WTC11 (cell line): Measurements from ENCODE around the gene JOSD2. TPM values are rescaled to one million over a fixed set of nuclear protein-coding genes. Genes with fewer than 3 reads are reported as not detected.

Experiments used
- ATAC-seq: fragments of 200-7000 bp; cut with Tn5 transposase; 2 replicates; pipeline ENCODE4 v1.10.0; 2021; ENCODE audit warnings: mild to moderate bottlenecking, moderate library complexity
- Bru-seq: library from RNA; stranded (reverse); fragments of 400-500 nt; gene quantifications from one replicate; lab custom pipeline; 2021; lab: Mats Ljungman, UMichigan
- CTCF ChIA-PET: fragments of 300-600 bp; sonication (Branson Sonifier 250); formaldehyde crosslinking; loops from one replicate; lab custom pipeline; 2021; ENCODE audit warnings: antibody characterized with exemption; lab: Charles Lee
- POLR2A ChIA-PET: fragments of 350-600 bp; sonication (Branson Sonifier 250); formaldehyde crosslinking; loops from one replicate; lab custom pipeline; 2021; ENCODE audit warnings: antibody characterized with exemption; lab: Charles Lee
- DNase-seq: peaks from one replicate; pipeline ENCODE4 v3.0.0; 2021; ENCODE audit warnings: low spot score
- H3K27ac Mint-ChIP-seq: 2 replicates; pipeline ENCODE4 v1.8.0; 2021; ENCODE audit warnings: mixed read lengths
- H3K27me3 Mint-ChIP-seq: 2 replicates; pipeline ENCODE4 v1.8.0; 2021; ENCODE audit warnings: low read depth, mild to moderate bottlenecking, moderate library complexity, mixed read lengths
- H3K36me3 Mint-ChIP-seq: 2 replicates; pipeline ENCODE4 v1.8.0; 2021; ENCODE audit warnings: mixed read lengths
- H3K4me1 Mint-ChIP-seq: 2 replicates; pipeline ENCODE4 v1.8.0; 2022; ENCODE audit warnings: mixed read lengths
- H3K4me3 Mint-ChIP-seq: 2 replicates; pipeline ENCODE4 v1.8.0; 2021; ENCODE audit warnings: mild to moderate bottlenecking, moderate library complexity, mixed read lengths
- H3K9me3 Mint-ChIP-seq: 2 replicates; pipeline ENCODE4 v1.8.0; 2021; ENCODE audit warnings: mixed read lengths
- AR ChIP-seq: fragments of 250-450 bp; sonication (Bioruptor Pico); IDR thresholded peaks from 2 replicates; pipeline ENCODE4 v1.9.0; 2021; ENCODE audit warnings: mild to moderate bottlenecking
- ELF4 ChIP-seq: sonication (generic); formaldehyde crosslinking; IDR thresholded peaks from 2 replicates; pipeline ENCODE4 v1.8.1; 2022; ENCODE audit warnings: low read depth, mild to moderate bottlenecking, moderate library complexity, missing genetic modification reagents
- GTF2I ChIP-seq: fragments of 250-450 bp; sonication (Bioruptor Pico); conservative IDR thresholded peaks from 2 replicates; pipeline ENCODE4 v1.4.0; 2021; ENCODE audit warnings: mild to moderate bottlenecking
- NFYB ChIP-seq: sonication (generic); formaldehyde crosslinking; conservative IDR thresholded peaks from 2 replicates; pipeline ENCODE4 v1.8.0; 2022; ENCODE audit warnings: low read depth, missing genetic modification reagents
- OVOL2 ChIP-seq: fragments of 250-450 bp; sonication (Bioruptor Pico); IDR thresholded peaks from 2 replicates; pipeline ENCODE4 v1.9.0; 2021; ENCODE audit warnings: mild to moderate bottlenecking, borderline replicate concordance
- PREB ChIP-seq: sonication (generic); formaldehyde crosslinking; IDR thresholded peaks from 2 replicates; pipeline ENCODE4 v1.8.1; 2022; ENCODE audit warnings: mild to moderate bottlenecking, missing genetic modification reagents, moderate library complexity, borderline replicate concordance
- PRRX2 ChIP-seq: fragments of 250-450 bp; sonication (Bioruptor Pico); IDR thresholded peaks from 2 replicates; pipeline ENCODE4 v1.8.0; 2021; ENCODE audit warnings: mild to moderate bottlenecking
- RORB ChIP-seq: fragments of 250-450 bp; sonication (Bioruptor Pico); IDR thresholded peaks from 2 replicates; pipeline ENCODE4 v1.9.0; 2021; ENCODE audit warnings: mild to moderate bottlenecking
- SMAD4 ChIP-seq: sonication (generic); formaldehyde crosslinking; IDR thresholded peaks from 2 replicates; pipeline ENCODE4 v1.8.0; 2022; ENCODE audit warnings: mild to moderate bottlenecking, missing genetic modification reagents
- TEAD1 ChIP-seq: sonication (generic); formaldehyde crosslinking; IDR thresholded peaks from 2 replicates; pipeline ENCODE4 v1.8.0; 2022; ENCODE audit warnings: mild to moderate bottlenecking, missing genetic modification reagents
- USF2 ChIP-seq: sonication (generic); formaldehyde crosslinking; IDR thresholded peaks from 2 replicates; pipeline ENCODE4 v1.8.1; 2023; ENCODE audit warnings: mild to moderate bottlenecking, missing genetic modification reagents, moderate library complexity
- ZBTB21 ChIP-seq: sonication (generic); formaldehyde crosslinking; IDR thresholded peaks from 2 replicates; pipeline ENCODE4 v1.8.1; 2023; ENCODE audit warnings: mild to moderate bottlenecking, missing genetic modification reagents, borderline replicate concordance
- ZNF263 ChIP-seq: sonication (generic); formaldehyde crosslinking; IDR thresholded peaks from 2 replicates; pipeline ENCODE4 v1.8.1; 2022; ENCODE audit warnings: low read depth, mild to moderate bottlenecking, moderate library complexity, missing genetic modification reagents
- ZNF396 ChIP-seq: fragments of 250-450 bp; sonication (Bioruptor Pico); IDR thresholded peaks from 2 replicates; pipeline ENCODE4 v1.8.0; 2021; ENCODE audit warnings: mild to moderate bottlenecking, moderate library complexity, borderline replicate concordance
- long read RNA-seq, 3 experiments: library from RNA in 1 of 3; library from capped mRNA in 1 of 3; library from polyadenylated mRNA in 1 of 3; unstranded in 2 of 3; stranded (forward) in 1 of 3; transcript quantifications; one replicate each; pipeline ENCODE4 v2.0.0, GENCODE V29; 2021
- total RNA-seq: library from RNA; stranded (reverse); gene quantifications from 3 replicates; pipeline ENCODE4 v1.2.3, GENCODE V29; 2021
- TF ChIP-seq, protein P1 (sequence below): sonication (generic); formaldehyde crosslinking; IDR thresholded peaks from 2 replicates; pipeline ENCODE4 v1.8.1; 2023; ENCODE audit warnings: mild to moderate bottlenecking, missing genetic modification reagents
- TF ChIP-seq, protein P2 (sequence below): sonication (generic); formaldehyde crosslinking; IDR thresholded peaks from 2 replicates; pipeline ENCODE4 v1.8.0; 2022; ENCODE audit warnings: missing genetic modification reagents
- TF ChIP-seq, protein P3 (sequence below): sonication (generic); formaldehyde crosslinking; IDR thresholded peaks from 2 replicates; pipeline ENCODE4 v1.8.1; 2023; ENCODE audit warnings: mild to moderate bottlenecking, missing genetic modification reagents
- TF ChIP-seq, protein P4 (sequence below): sonication (generic); formaldehyde crosslinking; IDR thresholded peaks from 2 replicates; pipeline ENCODE4 v1.8.0; 2022; ENCODE audit warnings: mild to moderate bottlenecking, missing genetic modification reagents
- TF ChIP-seq, protein P5 (sequence below): sonication (generic); formaldehyde crosslinking; IDR thresholded peaks from 2 replicates; pipeline ENCODE4 v1.8.1; 2022; ENCODE audit warnings: mild to moderate bottlenecking, moderate library complexity, missing genetic modification reagents
- TF ChIP-seq, protein P6 (sequence below): sonication (generic); formaldehyde crosslinking; IDR thresholded peaks from 2 replicates; pipeline ENCODE4 v1.8.1; 2023; ENCODE audit warnings: mild to moderate bottlenecking, missing genetic modification reagents, moderate library complexity

Gene JOSD2
- total RNA-seq: 4.0 to 4.3 TPM (median 4.0 TPM) in 3 replicates
- Bru-seq, nascent RNA: percentile 20 among the genes with signal in this experiment
- long read RNA-seq, experiment 1, partial matches to known transcripts: 0 of 5 reads
- long read RNA-seq, experiment 1, other reads (novel, unspliced or antisense): 1 of 5 reads
- long read RNA-seq, experiment 2, partial matches to known transcripts: 0 of 4 reads
- long read RNA-seq, experiment 2, other reads (novel, unspliced or antisense): 0 of 4 reads
- long read RNA-seq, experiment 3, transcript JOSD2-204 (5 exons, 996 nt): major isoform, 5 of 9 reads
- long read RNA-seq, experiment 3, partial matches to known transcripts: 0 of 9 reads
- long read RNA-seq, experiment 3, other reads (novel, unspliced or antisense): 1 of 9 reads

DNA sequence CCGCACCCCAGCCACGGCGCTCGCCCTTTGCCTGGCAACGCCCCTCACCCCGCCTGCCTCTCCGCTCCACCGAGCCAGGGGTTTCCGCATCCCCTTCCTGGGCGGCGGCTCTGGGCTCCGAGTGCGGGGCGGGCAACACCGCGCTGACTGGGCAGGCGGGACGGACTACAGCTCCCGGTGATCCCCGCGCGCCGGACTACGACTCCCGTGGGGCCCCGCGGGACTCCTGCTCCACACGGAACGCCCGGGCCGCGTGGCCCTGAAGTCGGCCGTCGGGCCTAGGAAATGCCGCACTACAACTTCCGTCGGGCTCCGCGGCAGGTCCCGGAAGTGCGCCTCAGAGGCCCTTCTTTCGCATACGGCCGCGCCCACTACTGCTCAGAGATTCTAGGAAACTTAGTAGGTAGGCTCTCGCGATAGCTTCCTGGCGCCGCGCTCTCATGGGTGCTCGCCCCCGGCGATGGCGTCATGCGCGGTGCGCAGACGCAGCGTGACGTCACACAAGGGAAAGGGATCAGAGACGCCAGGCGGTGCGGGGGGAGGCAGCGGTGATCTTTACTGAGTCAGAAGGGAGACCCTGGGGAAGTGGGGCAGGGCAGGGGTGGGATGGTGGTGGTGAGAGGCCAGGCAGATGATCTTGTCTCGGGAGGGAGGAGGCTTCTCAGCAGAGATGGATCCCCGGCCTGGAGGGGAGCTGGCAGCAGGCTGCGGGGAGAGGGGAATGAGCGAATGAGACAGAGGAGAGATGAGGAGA lies at the start of gene JOSD2:
JOSD2 (minus strand) TSS at position 123 of the 754 bp plus-strand sequence. CDS start 760 bp downstream, outside the sequence.
- H3K9me3 Mint-ChIP-seq: no peaks in the 10 kb centered on the region
- no peaks in the 10 kb centered on the region for H3K36me3 Mint-ChIP-seq
- peak; percentile 96 for DNase-seq
- CTCF ChIA-PET: interaction anchor here (0.8 to 3.4 kb wide), 18 partner anchors 10 to 364 kb away, joined by 3 to 23 read pairs (median 4); partner anchors contain the start of genes C19orf81, CLEC11A and KCNC3
- H3K27me3 Mint-ChIP-seq: peaks cover 45% of the 10 kb centered on the region
- H3K4me3 Mint-ChIP-seq: peak within 1 kb of the TSS; percentile 82
- POLR2A ChIA-PET: interaction anchor here (0.7 to 1.0 kb wide), 4 partner anchors 15 to 210 kb away, joined by 3 to 4 read pairs (median 3); no protein-coding TSS in a partner anchor
- peaks cover 14% of the 10 kb centered on the region for H3K4me1 Mint-ChIP-seq
- peak; percentile 89 for ATAC-seq
- peak within 1 kb of the TSS; percentile 95 for H3K27ac Mint-ChIP-seq
- peak; percentile 74 for TF ChIP-seq USF2 (CRISPR knock-in tag)
- TF ChIP-seq, protein P1, sequence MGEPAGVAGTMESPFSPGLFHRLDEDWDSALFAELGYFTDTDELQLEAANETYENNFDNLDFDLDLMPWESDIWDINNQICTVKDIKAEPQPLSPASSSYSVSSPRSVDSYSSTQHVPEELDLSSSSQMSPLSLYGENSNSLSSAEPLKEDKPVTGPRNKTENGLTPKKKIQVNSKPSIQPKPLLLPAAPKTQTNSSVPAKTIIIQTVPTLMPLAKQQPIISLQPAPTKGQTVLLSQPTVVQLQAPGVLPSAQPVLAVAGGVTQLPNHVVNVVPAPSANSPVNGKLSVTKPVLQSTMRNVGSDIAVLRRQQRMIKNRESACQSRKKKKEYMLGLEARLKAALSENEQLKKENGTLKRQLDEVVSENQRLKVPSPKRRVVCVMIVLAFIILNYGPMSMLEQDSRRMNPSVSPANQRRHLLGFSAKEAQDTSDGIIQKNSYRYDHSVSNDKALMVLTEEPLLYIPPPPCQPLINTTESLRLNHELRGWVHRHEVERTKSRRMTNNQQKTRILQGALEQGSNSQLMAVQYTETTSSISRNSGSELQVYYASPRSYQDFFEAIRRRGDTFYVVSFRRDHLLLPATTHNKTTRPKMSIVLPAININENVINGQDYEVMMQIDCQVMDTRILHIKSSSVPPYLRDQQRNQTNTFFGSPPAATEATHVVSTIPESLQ (CRISPR knock-in tag): no peak
- no peak for TF ChIP-seq ELF4 (CRISPR knock-in tag)
- TF ChIP-seq, protein P2, sequence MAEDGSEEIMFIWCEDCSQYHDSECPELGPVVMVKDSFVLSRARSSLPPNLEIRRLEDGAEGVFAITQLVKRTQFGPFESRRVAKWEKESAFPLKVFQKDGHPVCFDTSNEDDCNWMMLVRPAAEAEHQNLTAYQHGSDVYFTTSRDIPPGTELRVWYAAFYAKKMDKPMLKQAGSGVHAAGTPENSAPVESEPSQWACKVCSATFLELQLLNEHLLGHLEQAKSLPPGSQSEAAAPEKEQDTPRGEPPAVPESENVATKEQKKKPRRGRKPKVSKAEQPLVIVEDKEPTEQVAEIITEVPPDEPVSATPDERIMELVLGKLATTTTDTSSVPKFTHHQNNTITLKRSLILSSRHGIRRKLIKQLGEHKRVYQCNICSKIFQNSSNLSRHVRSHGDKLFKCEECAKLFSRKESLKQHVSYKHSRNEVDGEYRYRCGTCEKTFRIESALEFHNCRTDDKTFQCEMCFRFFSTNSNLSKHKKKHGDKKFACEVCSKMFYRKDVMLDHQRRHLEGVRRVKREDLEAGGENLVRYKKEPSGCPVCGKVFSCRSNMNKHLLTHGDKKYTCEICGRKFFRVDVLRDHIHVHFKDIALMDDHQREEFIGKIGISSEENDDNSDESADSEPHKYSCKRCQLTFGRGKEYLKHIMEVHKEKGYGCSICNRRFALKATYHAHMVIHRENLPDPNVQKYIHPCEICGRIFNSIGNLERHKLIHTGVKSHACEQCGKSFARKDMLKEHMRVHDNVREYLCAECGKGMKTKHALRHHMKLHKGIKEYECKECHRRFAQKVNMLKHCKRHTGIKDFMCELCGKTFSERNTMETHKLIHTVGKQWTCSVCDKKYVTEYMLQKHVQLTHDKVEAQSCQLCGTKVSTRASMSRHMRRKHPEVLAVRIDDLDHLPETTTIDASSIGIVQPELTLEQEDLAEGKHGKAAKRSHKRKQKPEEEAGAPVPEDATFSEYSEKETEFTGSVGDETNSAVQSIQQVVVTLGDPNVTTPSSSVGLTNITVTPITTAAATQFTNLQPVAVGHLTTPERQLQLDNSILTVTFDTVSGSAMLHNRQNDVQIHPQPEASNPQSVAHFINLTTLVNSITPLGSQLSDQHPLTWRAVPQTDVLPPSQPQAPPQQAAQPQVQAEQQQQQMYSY (CRISPR knock-in tag): no peak
- no peak for TF ChIP-seq OVOL2
- TF ChIP-seq NFYB (CRISPR knock-in tag): no peak
- TF ChIP-seq TEAD1: no peak
- no peak for TF ChIP-seq PREB (CRISPR knock-in tag)
- TF ChIP-seq, protein P3, sequence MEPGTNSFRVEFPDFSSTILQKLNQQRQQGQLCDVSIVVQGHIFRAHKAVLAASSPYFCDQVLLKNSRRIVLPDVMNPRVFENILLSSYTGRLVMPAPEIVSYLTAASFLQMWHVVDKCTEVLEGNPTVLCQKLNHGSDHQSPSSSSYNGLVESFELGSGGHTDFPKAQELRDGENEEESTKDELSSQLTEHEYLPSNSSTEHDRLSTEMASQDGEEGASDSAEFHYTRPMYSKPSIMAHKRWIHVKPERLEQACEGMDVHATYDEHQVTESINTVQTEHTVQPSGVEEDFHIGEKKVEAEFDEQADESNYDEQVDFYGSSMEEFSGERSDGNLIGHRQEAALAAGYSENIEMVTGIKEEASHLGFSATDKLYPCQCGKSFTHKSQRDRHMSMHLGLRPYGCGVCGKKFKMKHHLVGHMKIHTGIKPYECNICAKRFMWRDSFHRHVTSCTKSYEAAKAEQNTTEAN: no peak
- TF ChIP-seq PRRX2 (CRISPR knock-in tag): no peak
- TF ChIP-seq ZBTB21 (CRISPR knock-in tag): peak; percentile 100
- TF ChIP-seq AR: no peak
- no peak for TF ChIP-seq GTF2I (CRISPR knock-in tag)
- no peak for TF ChIP-seq RORB
- TF ChIP-seq, protein P4, sequence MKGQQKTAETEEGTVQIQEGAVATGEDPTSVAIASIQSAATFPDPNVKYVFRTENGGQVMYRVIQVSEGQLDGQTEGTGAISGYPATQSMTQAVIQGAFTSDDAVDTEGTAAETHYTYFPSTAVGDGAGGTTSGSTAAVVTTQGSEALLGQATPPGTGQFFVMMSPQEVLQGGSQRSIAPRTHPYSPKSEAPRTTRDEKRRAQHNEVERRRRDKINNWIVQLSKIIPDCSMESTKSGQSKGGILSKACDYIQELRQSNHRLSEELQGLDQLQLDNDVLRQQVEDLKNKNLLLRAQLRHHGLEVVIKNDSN (CRISPR knock-in tag): peak; percentile 74; the same call in 1 of the 2 replicates
- no peak for TF ChIP-seq ZNF263 (CRISPR knock-in tag)
- TF ChIP-seq SMAD4 (CRISPR knock-in tag): no peak
- TF ChIP-seq, protein P5, sequence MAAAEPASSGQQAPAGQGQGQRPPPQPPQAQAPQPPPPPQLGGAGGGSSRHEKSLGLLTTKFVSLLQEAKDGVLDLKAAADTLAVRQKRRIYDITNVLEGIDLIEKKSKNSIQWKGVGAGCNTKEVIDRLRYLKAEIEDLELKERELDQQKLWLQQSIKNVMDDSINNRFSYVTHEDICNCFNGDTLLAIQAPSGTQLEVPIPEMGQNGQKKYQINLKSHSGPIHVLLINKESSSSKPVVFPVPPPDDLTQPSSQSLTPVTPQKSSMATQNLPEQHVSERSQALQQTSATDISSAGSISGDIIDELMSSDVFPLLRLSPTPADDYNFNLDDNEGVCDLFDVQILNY (CRISPR knock-in tag): peak; percentile 41; the same call in 1 of the 2 replicates
- TF ChIP-seq, protein P6, sequence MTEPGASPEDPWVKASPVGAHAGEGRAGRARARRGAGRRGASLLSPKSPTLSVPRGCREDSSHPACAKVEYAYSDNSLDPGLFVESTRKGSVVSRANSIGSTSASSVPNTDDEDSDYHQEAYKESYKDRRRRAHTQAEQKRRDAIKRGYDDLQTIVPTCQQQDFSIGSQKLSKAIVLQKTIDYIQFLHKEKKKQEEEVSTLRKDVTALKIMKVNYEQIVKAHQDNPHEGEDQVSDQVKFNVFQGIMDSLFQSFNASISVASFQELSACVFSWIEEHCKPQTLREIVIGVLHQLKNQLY (CRISPR knock-in tag): no peak
- TF ChIP-seq ZNF396: no peak
